ENCODE data around the gene POLE. TPM values are rescaled to one million over a fixed set of nuclear protein-coding genes. Genes with fewer than 3 reads are reported as not detected.

POLE gene
- total RNA-seq, 1 experiment from 2014 or later: 147 TPM

GRCh38 chr12:132668191-132669088 lies 18.7 kb downstream of the POLE start:
- no peak overlapping the region for H3K9ac ChIP-seq (ENCODE audit: extremely low read depth, insufficient read length, low read length)
- no peaks in the 10 kb centered on the region for H3K4me1 ChIP-seq (ENCODE audit: insufficient read depth, low read length)
- H3K4me1 Mint-ChIP-seq: no peaks in the 10 kb centered on the region
- H3K9me3 Mint-ChIP-seq: no peaks in the 10 kb centered on the region
- H3K18ac ChIP-seq (ENCODE audit: insufficient read length, low read depth, low read length): no peak overlapping the region
- no peak overlapping the region for H3K4me3 Mint-ChIP-seq
- no peaks in the 10 kb centered on the region for H3K9me3 ChIP-seq (ENCODE audit: control insufficient read depth, low read depth, low read length)
- no peak overlapping the region for H3T11ph ChIP-seq (ENCODE audit: low read length)
- TF ChIP-seq, protein P1, sequence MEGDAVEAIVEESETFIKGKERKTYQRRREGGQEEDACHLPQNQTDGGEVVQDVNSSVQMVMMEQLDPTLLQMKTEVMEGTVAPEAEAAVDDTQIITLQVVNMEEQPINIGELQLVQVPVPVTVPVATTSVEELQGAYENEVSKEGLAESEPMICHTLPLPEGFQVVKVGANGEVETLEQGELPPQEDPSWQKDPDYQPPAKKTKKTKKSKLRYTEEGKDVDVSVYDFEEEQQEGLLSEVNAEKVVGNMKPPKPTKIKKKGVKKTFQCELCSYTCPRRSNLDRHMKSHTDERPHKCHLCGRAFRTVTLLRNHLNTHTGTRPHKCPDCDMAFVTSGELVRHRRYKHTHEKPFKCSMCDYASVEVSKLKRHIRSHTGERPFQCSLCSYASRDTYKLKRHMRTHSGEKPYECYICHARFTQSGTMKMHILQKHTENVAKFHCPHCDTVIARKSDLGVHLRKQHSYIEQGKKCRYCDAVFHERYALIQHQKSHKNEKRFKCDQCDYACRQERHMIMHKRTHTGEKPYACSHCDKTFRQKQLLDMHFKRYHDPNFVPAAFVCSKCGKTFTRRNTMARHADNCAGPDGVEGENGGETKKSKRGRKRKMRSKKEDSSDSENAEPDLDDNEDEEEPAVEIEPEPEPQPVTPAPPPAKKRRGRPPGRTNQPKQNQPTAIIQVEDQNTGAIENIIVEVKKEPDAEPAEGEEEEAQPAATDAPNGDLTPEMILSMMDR (conservative IDR thresholded peaks at IDR 0.05): no peak
- H2AFZ ChIP-seq (ENCODE audit: low read length): no peak overlapping the region
- no peak overlapping the region for H4K8ac ChIP-seq (replicated peaks; ENCODE audit: insufficient read length, low read depth, low read length)
- WGBS (ENCODE audit: extremely low coverage, insufficient read length, low lambda C conversion rate): no CpG with 5 or more reads among the region's 30 CpGs
- no peak overlapping the region for H4K5ac ChIP-seq (ENCODE audit: insufficient read length, low read depth, low read length)
- no peaks in the 10 kb centered on the region for H4K20me1 ChIP-seq (ENCODE audit: control insufficient read depth, insufficient read depth, insufficient read length)
- H3K4me2 ChIP-seq (ENCODE audit: insufficient read depth, insufficient read length, low read length): no peak overlapping the region
- H3K27me3 ChIP-seq (ENCODE audit: insufficient read depth, low read length): no peaks in the 10 kb centered on the region
- no peak for DNase-seq
- no peak overlapping the region for H2BK15ac ChIP-seq (ENCODE audit: low read depth, low read length)
- no peaks in the 10 kb centered on the region for H3K27me3 Mint-ChIP-seq (ENCODE audit: low read depth)
- peaks cover 61 to 92% (median 90%) of the 10 kb centered on the region in 3 experiments for H3K36me3 Mint-ChIP-seq (ENCODE audit: insufficient read depth in 1 of 3, low read depth in 3 of 3)
- no peak overlapping the region for H2BK20ac ChIP-seq (ENCODE audit: low read depth, low read length, poor library complexity, severe bottlenecking)
- H3K4ac ChIP-seq (ENCODE audit: low read depth, low read length): no peak overlapping the region
- H3K56ac ChIP-seq (ENCODE audit: insufficient read length, low read depth, low read length): no peak overlapping the region
- H3K27ac ChIP-seq (ENCODE audit: insufficient read length, low read depth, low read length): no peak overlapping the region
- no peak overlapping the region for H2BK5ac ChIP-seq (ENCODE audit: insufficient read length, low read length)
- H4K91ac ChIP-seq (ENCODE audit: insufficient read length, low read depth, low read length): no peak overlapping the region
- H3K14ac ChIP-seq (ENCODE audit: insufficient read depth, low read length): no peak overlapping the region
- H2BK120ac ChIP-seq (ENCODE audit: low read depth, low read length, poor library complexity, severe bottlenecking): no peak overlapping the region
- H3K79me1 ChIP-seq (ENCODE audit: insufficient read depth, low read depth, low read length, poor library complexity, severe bottlenecking): no peaks in the 10 kb centered on the region
- H2BK12ac ChIP-seq (ENCODE audit: insufficient read length, low read depth, low read length): no peak overlapping the region
- no peak overlapping the region for H2AK5ac ChIP-seq (ENCODE audit: insufficient read length, low read length)
- no peaks in the 10 kb centered on the region for H3K23me2 ChIP-seq (ENCODE audit: insufficient read length, low read depth, low read length, poor library complexity, severe bottlenecking)
- H3K23ac ChIP-seq (ENCODE audit: insufficient read length, low read depth, low read length): no peak overlapping the region
- no peaks in the 10 kb centered on the region for H3K79me2 ChIP-seq (ENCODE audit: insufficient read depth, low read length)
- no peak overlapping the region for H3K27ac Mint-ChIP-seq

Measured in H9 (cell line).